Measurements from ENCODE around the gene POC1B. TPM values are rescaled to one million over a fixed set of nuclear protein-coding genes. Genes with fewer than 3 reads are reported as not detected.

POC1B gene
- total RNA-seq, 1 experiment from 2014 or later, result 13.0 TPM

Small RNA genes within 50 kb of the gene (small RNA-seq; reads per million reads assigned to genes)
- gene AC025034.2 (0 reads per million in 2 experiments), gene POC1B-GALNT4 (0 to 0.02 reads per million in 2 experiments)

Other genes with a start within 250 kb of the POC1B start
- gene DUSP6, start 173.5 kb downstream of the POC1B start, total RNA-seq (2014; rRNA removed; shearing (Covaris generic)), result 222 and 229 TPM in 2 replicates
- gene GALNT4, start 1.3 kb downstream of the POC1B start, total RNA-seq (2014; rRNA removed; shearing (Covaris generic)), result 5.7 and 7.7 TPM in 2 replicates
- gene ATP2B1, start 182.8 kb upstream of the POC1B start, total RNA-seq (2014; rRNA removed; shearing (Covaris generic)), result 30.5 and 33.7 TPM in 2 replicates